ENCODE results near the gene OR56A1.

DNA sequence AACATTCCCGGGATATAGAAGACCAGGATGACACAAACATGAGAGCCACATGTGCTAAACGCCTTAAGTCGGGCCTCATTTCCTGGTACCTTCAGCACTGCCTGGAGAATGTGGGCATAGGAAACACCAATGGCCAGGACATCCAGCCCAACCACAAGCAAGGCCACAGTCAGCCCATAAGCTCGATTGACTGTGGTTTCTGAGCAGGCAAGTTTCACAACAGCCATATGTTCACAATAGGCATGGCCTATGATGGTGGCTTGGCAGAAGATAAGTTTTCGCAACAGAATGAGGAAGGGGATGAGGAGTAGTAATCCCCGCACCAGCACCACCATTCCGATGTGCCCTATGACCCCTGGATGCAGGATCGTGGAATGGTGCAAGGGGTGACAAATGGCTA, 26.9 kb upstream of the OR56A1 start:
- TF ChIP-seq SP1 (CRISPR knock-in tag; conservative IDR thresholded peaks at IDR 0.05) (no peak), ESRRA (CRISPR knock-in tag; IDR thresholded peaks at IDR 0.05; ENCODE audit: borderline replicate concordance) (no peak), ZNF423 (CRISPR knock-in tag; IDR thresholded peaks at IDR 0.05) (no peak), CREB1 (CRISPR knock-in tag; IDR thresholded peaks at IDR 0.05) (no peak), TEAD4 (CRISPR knock-in tag; IDR thresholded peaks at IDR 0.05) (no peak), NR2C2 (CRISPR knock-in tag; IDR thresholded peaks at IDR 0.05) (no peak)
- TF ChIP-seq, protein P1, sequence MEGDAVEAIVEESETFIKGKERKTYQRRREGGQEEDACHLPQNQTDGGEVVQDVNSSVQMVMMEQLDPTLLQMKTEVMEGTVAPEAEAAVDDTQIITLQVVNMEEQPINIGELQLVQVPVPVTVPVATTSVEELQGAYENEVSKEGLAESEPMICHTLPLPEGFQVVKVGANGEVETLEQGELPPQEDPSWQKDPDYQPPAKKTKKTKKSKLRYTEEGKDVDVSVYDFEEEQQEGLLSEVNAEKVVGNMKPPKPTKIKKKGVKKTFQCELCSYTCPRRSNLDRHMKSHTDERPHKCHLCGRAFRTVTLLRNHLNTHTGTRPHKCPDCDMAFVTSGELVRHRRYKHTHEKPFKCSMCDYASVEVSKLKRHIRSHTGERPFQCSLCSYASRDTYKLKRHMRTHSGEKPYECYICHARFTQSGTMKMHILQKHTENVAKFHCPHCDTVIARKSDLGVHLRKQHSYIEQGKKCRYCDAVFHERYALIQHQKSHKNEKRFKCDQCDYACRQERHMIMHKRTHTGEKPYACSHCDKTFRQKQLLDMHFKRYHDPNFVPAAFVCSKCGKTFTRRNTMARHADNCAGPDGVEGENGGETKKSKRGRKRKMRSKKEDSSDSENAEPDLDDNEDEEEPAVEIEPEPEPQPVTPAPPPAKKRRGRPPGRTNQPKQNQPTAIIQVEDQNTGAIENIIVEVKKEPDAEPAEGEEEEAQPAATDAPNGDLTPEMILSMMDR (IDR thresholded peaks at IDR 0.05), result no peak
- TF ChIP-seq, protein P2, sequence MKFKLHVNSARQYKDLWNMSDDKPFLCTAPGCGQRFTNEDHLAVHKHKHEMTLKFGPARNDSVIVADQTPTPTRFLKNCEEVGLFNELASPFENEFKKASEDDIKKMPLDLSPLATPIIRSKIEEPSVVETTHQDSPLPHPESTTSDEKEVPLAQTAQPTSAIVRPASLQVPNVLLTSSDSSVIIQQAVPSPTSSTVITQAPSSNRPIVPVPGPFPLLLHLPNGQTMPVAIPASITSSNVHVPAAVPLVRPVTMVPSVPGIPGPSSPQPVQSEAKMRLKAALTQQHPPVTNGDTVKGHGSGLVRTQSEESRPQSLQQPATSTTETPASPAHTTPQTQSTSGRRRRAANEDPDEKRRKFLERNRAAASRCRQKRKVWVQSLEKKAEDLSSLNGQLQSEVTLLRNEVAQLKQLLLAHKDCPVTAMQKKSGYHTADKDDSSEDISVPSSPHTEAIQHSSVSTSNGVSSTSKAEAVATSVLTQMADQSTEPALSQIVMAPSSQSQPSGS (CRISPR knock-in tag; IDR thresholded peaks at IDR 0.05; ENCODE audit: borderline replicate concordance, low read depth), result no peak

All from WTC11 (cell line).